Panc1 (cell line): Measurements from ENCODE around the gene CALD1. TPM values are rescaled to one million over a fixed set of nuclear protein-coding genes. Genes with fewer than 3 reads are reported as not detected.

Experiments used
- ATAC-seq: fragments of 200-7000 bp; cut with Tn5 transposase; 2 replicates; pipeline ENCODE4 v1.9.1; 2020; ENCODE audit warnings: mild to moderate bottlenecking, moderate library complexity
- BruUV-seq: library from RNA; stranded (reverse); fragments of 400-500 nt; replicated peaks from 2 replicates; lab custom pipeline; 2021; lab: Mats Ljungman, UMichigan
- CTCF ChIA-PET: fragments of 300-600 bp; sonication (Branson Sonifier 250); formaldehyde crosslinking; loops from one replicate; lab custom pipeline; 2022; ENCODE audit warnings: antibody characterized with exemption; lab: Charles Lee
- POLR2A ChIA-PET: fragments of 300-600 bp; sonication (Branson Sonifier 250); formaldehyde crosslinking; loops from one replicate; lab custom pipeline; 2022; ENCODE audit warnings: antibody characterized with exemption; lab: Charles Lee
- DNase-seq: peaks from one replicate; pipeline ENCODE4 v3.0.0-alpha.2; 2010; ENCODE audit warnings: low read depth, low spot score
- H3K27ac ChIP-seq: 2 replicates; pipeline ENCODE4 v1.5.1; 2011; ENCODE audit warnings: mild to moderate bottlenecking, low read length, inconsistent platforms
- H3K27me3 ChIP-seq: fragments of 200-500 bp; sonication (Bioruptor generic); 2 replicates; pipeline ENCODE4 v1.6.0; 2014; ENCODE audit warnings: low read length, inconsistent platforms; ENCODE audit not compliant: control insufficient read depth, insufficient read depth
- H3K36me3 ChIP-seq: fragments of 200-500 bp; sonication (Bioruptor generic); 2 replicates; pipeline ENCODE4 v1.5.1; 2014; ENCODE audit warnings: inconsistent platforms, mild to moderate bottlenecking, low read length, moderate library complexity; ENCODE audit not compliant: control insufficient read depth, insufficient read depth
- H3K4me1 ChIP-seq: 2 replicates; pipeline ENCODE4 v1.5.1; 2011; ENCODE audit warnings: inconsistent platforms, mild to moderate bottlenecking, low read length, moderate library complexity; ENCODE audit not compliant: control insufficient read depth, insufficient read depth
- H3K4me3 ChIP-seq, 2 experiments: 2 replicates each; pipeline ENCODE4 v1.5.1; 2011 to 2012; ENCODE audit warnings: low read depth in 2 of 2, low read length in 2 of 2, mild to moderate bottlenecking in 2 of 2, inconsistent platforms in 1 of 2, moderate library complexity in 1 of 2
- H3K9me3 ChIP-seq: fragments of 200-500 bp; sonication (Bioruptor generic); 2 replicates; pipeline ENCODE4 v1.5.1; 2014; ENCODE audit warnings: low read depth, mild to moderate bottlenecking, inconsistent platforms, low read length, moderate library complexity; ENCODE audit not compliant: control insufficient read depth, insufficient read depth
- POLR2AphosphoS5 ChIP-seq: IDR thresholded peaks from 2 replicates; pipeline ENCODE4 v1.6.1; 2012; ENCODE audit warnings: mild to moderate bottlenecking, low read depth, low read length, moderate library complexity
- REST ChIP-seq, 2 experiments: IDR thresholded peaks; 2 replicates each; pipeline ENCODE4 v1.6.1; 2011 to 2012; ENCODE audit warnings: low read depth in 2 of 2, control low read depth in 1 of 2, low read length in 1 of 2, mild to moderate bottlenecking in 1 of 2, moderate library complexity in 1 of 2; ENCODE audit not compliant: insufficient read depth in 1 of 2
- SIN3A ChIP-seq: IDR thresholded peaks from 2 replicates; pipeline ENCODE4 v1.6.1; 2012; ENCODE audit warnings: low read depth, mild to moderate bottlenecking, low read length, moderate library complexity, borderline replicate concordance; ENCODE audit not compliant: insufficient read depth
- TCF7L2 ChIP-seq: IDR thresholded peaks from 2 replicates; pipeline ENCODE4 v1.6.1; 2011; ENCODE audit warnings: mild to moderate bottlenecking, low read depth, low read length, inconsistent platforms
- in situ Hi-C: cut with HindIII; loops from 2 replicates; pipeline ENCODE4 v1.10.0; 2016; ENCODE audit warnings: low sequenced_read_pairs, low pct_unique_long_range_greater_than_20kb
- intact Hi-C: fragments of 100-400 bp; cut with micrococcal nuclease; formaldehyde crosslinking; loops from one replicate; pipeline ENCODE4 v1.10.0; 2022; ENCODE audit not compliant: unreplicated experiment
- total RNA-seq: library from RNA; stranded (reverse); gene quantifications from one replicate; pipeline ENCODE4 v1.2.1, GENCODE V29; 2021; ENCODE audit not compliant: unreplicated experiment
- TF ChIP-seq, protein P1 (sequence below): fragments of 450-650 bp; IDR thresholded peaks from 2 replicates; pipeline ENCODE4 v1.5.1; 2017; ENCODE audit warnings: mild to moderate bottlenecking

The CALD1 gene
- total RNA-seq, 1 experiment from 2014 or later: 9.2 TPM

- Histone ChIP-seq H3K9me3 (no peaks in the 10 kb centered on the region), H3K36me3 (no peaks in the 10 kb centered on the region), H3K27me3 (no peaks in the 10 kb centered on the region), H3K27ac (no peak overlapping the region), H3K4me1 (no peaks in the 10 kb centered on the region), H3K4me3 (no peak overlapping the region)
- ChIA-PET POLR2A (no interaction called here), CTCF (no interaction called here)
- BruUV-seq: no TSS peak
- DNase-seq (no peak), ATAC-seq (no peak)
- TF ChIP-seq REST (IDR thresholded peaks at IDR 0.05; ENCODE audit: insufficient read depth in 1 of 2, low read depth in 2 of 2, low read length in 1 of 2): no peak
- TF ChIP-seq POLR2AphosphoS5: no peak
- TF ChIP-seq SIN3A: no peak
- no peak for TF ChIP-seq TCF7L2
- TF ChIP-seq, protein P1, sequence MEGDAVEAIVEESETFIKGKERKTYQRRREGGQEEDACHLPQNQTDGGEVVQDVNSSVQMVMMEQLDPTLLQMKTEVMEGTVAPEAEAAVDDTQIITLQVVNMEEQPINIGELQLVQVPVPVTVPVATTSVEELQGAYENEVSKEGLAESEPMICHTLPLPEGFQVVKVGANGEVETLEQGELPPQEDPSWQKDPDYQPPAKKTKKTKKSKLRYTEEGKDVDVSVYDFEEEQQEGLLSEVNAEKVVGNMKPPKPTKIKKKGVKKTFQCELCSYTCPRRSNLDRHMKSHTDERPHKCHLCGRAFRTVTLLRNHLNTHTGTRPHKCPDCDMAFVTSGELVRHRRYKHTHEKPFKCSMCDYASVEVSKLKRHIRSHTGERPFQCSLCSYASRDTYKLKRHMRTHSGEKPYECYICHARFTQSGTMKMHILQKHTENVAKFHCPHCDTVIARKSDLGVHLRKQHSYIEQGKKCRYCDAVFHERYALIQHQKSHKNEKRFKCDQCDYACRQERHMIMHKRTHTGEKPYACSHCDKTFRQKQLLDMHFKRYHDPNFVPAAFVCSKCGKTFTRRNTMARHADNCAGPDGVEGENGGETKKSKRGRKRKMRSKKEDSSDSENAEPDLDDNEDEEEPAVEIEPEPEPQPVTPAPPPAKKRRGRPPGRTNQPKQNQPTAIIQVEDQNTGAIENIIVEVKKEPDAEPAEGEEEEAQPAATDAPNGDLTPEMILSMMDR: no peak
- intact Hi-C loops: no loop called here
- in situ Hi-C loops: no loop called here
Observed at GRCh38 chr7:134839298-134839697, 59.9 kb downstream of the CALD1 start.

DNA sequence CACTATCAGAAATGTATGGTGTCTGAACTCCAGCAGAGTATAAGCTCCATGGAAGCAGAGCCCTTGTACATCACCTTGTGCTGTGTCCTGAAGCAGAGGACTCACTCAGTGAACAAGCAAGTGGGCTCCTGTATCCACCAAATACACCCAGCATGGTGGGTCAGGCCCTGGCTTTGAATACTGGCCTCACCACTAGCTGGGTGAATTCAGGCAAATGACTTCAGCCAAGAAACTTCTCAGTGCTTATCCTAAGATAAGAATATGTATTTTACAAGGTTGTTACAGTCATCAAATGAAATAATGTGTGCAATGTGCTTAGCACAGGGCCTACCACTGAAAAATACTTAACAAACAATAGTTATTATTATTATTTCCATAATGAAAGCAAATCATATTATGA, 62.6 kb downstream of the CALD1 start:
- ChIA-PET POLR2A (no interaction called here), CTCF (no interaction called here)
- Histone ChIP-seq H3K4me3 (no peak overlapping the region), H3K9me3 (no peaks in the 10 kb centered on the region), H3K4me1 (no peaks in the 10 kb centered on the region), H3K36me3 (no peaks in the 10 kb centered on the region), H3K27me3 (no peaks in the 10 kb centered on the region), H3K27ac (no peak overlapping the region)
- DNase-seq (no peak), ATAC-seq (no peak)
- TF ChIP-seq SIN3A (no peak), TCF7L2 (no peak)
- no TSS peak for BruUV-seq
- in situ Hi-C loops: no loop called here
- intact Hi-C loops: no loop called here

GRCh38 chr7:134842886-134843430, 63.5 kb downstream of the CALD1 start:
- no TSS peak for BruUV-seq

More at GRCh38 chr7:134842886-134843430, 63.5 kb downstream of the CALD1 start:
- ATAC-seq (no peak), DNase-seq (no peak)
- Histone ChIP-seq H3K4me3 (no peak overlapping the region), H3K36me3 (no peaks in the 10 kb centered on the region), H3K27ac (no peak overlapping the region), H3K4me1 (no peaks in the 10 kb centered on the region), H3K9me3 (no peaks in the 10 kb centered on the region), H3K27me3 (no peaks in the 10 kb centered on the region)
- intact Hi-C loops (no loop called here), in situ Hi-C loops (no loop called here)
- CTCF ChIA-PET: no interaction called here
- TF ChIP-seq REST (IDR thresholded peaks at IDR 0.05; ENCODE audit: insufficient read depth in 1 of 2, low read depth in 2 of 2, low read length in 1 of 2): no peak
- TF ChIP-seq TCF7L2: no peak
- no peak for TF ChIP-seq POLR2AphosphoS5
- no peak for TF ChIP-seq SIN3A
- TF ChIP-seq, protein P1: no peak
- POLR2A ChIA-PET: no interaction called here
